GM21786 (cell line): Measurements from ENCODE around the gene YIPF3.

ENCODE experiments used
- ATAC-seq: cut with Tn5 transposase; IDR thresholded peaks from one replicate; pipeline ENCODE4 v1.9.1; 2021; ENCODE audit not compliant: unreplicated experiment

YIPF3 gene

DNA sequence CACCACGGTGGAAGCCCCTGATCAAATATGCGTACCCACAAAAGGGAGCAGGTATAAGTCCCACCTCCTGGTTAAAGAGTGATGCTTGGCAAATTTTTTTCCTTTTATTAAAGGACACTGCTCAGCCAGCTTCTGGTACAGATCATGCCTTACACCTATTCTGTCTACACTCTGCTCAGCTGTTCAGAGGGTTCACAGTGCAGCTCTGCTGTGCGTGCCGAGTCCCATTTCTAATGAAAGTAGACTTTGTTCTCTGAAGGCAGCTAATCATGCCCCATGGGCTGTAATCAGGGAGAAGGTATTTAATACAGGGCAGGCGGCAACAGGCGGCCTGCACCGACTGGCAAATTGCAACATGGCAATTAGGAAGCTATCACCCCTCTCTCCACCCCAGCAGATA is 22.9 kb downstream of the YIPF3 start:
- no peak for ATAC-seq

DNA sequence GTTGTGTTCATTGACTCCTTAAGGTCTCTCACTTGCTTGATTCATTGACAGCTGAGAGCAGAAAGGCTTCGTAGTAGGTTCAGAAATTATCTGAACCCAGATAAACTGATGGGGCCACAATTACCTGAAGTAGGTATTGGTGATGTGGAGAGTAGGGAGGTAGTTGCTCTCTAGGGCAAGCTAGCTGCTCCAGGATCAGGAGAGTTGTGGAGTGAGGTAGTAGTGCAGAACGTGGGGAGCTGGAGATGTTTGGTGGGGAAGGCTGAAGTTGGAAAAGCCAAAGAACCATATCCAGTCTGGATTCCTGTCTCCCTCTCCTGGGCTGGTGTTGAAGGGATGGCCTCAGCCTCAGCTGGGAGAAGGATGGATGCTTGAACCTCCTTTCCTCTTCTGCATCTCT is 23.5 kb downstream of the YIPF3 start:
- ATAC-seq, result no peak

DNA sequence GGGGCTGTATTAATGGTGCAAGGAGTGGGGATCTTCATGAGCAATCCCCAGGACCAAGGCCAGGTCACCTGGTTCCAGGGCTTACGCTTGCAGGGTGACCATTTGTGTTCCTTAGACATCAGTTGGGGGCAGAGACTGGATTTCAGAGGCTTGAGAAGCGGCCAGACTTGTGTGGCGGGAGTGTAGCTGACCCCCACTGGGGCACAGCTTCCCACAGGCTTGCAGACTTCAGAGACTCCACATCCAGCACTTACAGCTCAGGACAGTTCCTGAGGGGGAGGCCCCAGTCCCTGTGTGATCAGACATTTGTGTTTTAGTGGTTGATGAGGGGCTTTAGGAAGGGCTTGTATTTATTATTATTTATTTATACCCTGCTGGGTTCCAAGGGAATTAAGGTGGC is 24.1 kb downstream of the YIPF3 start:
- no peak for ATAC-seq

DNA sequence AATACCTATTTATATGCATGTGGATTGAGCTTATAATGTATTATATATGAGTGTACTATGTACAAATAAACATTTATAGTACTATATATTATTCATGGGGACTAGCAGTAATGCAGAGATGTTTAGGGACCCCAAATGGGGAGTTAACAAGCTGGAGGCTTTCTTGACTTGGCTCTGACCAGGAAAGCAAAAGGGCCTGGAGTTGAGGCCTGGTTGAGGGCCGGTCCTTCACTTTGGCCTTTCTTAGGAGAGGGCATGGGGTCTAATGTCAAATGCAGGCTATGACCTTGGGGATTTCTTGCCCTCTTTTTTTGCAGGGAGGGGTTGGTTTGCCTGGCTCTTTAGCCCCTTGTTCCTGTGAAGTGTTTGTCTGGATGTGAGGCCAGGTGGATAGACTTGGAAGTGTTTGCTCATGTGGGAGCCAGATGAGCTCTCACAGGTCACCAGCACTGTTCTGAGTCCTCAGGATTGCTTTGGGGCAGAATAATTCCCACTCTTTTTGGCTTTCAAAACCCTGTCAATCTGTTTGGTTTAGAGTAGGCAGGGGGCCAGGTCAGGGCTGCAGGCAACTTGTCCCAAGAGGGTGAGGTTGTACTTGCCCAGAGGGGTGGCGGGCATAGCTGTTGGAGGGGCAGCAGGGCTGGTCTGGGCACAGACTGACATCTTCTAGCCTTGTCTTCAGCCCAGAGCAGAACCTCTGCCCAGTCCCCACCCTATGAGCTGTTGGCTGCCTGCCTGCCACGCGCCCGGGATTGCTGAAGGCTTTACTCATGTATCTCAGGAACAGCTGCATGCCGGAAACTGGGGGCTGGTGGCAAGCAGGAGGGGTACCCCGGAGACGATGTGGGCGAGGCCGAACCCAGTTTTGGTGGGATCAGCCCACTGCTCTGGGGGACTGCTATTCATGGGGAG is 24.7 kb downstream of the YIPF3 start:
- no peak for ATAC-seq

DNA sequence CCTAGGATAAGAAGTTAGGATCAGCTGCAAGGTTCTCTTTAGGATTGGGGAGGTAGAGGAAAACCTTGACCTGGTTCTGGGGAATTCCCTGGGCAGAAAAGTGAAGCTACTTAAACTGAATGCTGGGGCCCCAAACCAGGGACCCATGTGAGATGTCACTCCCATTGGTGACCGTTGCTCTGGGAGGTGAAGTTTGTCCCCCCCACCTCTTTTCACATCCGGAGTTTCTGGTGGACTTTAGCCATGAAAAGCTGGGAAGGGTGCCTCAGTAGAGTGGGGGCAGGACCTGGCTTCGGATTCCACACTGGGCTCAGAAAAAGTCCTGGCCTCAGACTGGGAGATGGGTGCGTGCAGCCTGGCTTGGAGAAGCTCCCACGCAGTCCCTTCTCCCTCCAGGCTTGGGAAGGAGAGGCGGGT is 26.2 kb downstream of the YIPF3 start:
- ATAC-seq, result no peak

DNA sequence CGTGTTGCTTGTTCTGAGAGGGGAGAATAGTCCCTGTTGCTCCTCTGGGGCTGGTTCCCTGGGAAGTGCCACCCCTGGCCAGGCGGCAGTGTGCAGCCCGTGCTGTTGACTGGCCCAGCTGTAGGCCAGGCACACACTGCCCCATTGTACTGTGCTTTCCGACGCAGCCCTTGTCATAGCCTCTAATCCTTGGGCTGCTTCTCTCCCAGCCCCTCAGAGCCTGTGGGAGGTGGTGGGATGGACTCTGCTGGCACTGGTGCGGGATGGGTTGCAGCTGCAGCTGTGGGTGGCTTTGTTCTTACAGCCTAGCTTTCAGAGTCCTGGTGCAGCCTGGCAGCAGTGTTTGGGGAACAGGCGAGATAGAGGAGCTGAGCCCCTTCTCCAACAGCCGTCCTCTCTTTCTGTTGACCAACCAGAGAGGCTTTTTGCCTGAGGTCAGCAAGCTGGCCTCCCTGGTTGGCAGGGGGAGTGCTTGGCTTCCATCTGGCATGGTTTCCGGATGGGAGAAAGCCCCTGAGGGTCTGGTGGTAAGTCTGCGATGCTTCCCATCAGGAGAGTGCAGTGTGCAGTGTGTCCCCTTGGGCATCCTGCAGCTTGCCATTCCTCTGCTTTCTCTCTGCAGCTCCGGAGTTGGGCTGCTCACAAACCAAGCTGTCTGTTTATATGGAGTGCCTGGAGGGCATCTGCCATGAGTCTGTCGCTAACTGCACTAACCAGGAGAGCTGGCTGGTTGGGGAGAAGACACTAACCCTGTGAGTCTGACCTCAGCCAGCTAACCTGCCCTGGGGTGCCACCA is 27.3 kb downstream of the YIPF3 start:
- no peak for ATAC-seq

DNA sequence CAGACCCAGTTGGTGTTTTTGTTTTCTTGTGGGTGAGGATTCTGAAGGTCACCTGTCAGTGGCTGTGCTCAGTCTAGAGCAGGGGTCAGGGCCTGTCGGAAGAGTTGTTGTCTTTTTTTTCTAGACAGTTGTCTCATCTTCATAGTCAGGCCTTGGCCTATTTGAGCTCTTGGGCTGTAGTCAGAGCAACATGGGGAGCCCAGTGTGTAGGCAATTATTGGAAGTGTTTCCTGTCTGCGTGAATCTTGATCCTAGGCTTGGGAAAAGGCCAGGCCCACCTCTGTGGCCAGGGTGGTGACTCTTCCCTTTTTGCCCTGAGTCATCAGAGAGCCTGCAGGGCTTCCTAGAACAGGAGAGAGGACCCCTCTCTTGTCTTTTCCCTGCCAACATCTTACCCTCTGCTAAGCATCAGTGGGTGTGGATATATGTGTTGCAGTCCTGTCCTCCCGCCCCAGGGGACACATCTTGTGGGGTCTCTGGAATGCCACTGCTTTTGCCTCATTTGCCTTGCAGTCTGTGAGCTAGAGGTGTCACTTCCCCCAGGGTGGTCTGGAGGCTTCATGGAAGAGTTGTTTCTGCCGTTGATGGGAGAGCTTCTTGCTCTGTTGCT is 28.0 kb downstream of the YIPF3 start:
- ATAC-seq, result no peak

DNA sequence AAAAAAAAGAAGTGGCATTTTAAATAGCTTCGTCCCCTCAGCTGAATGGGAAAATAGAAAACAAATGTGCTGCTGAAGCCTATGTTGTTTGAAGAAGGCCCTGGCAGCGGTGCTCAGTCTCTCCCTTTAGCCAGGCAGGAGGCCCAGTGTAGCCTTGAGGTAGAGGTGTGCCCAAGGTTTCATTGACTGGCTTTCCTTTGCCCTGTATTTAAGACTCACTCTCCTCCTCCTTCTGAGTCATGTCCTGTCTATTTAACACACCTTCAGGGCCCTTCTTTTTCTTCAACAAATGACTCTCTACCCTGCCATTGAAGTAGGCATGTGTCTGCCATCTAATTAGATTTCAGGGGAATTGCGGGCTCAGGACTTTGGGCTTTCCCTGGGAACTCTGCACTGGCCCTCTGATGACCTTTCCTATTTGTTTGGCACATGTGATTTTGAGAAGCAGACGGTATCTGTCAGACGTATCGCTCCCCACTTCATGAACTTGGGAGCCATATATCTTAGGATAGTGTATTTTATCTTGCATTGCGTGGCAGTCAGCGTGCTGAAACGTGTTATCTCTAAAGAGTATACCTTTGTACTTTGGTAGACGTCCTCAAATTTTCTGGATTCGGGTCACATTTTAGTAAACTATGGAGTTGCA is 35.0 kb downstream of the YIPF3 start:
- no peak for ATAC-seq

DNA sequence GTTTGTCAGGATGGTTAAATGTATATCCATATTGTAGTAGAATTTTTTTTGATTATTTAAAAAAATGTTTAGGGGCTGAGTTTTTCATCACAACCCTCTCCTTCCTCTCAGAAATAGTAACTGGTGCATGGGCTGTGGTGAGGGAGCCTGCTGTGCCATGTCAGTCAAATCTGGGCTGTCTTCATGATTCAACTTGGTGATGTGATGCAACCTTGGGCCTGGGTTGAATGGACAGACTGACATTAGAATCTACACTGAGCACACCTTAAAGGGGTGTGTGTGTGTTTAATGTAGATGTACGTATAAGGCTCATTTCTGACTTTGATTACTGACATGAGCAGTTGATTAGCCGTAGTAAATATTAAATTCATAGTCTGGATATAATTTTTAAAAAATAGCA is 35.7 kb downstream of the YIPF3 start:
- no peak for ATAC-seq

DNA sequence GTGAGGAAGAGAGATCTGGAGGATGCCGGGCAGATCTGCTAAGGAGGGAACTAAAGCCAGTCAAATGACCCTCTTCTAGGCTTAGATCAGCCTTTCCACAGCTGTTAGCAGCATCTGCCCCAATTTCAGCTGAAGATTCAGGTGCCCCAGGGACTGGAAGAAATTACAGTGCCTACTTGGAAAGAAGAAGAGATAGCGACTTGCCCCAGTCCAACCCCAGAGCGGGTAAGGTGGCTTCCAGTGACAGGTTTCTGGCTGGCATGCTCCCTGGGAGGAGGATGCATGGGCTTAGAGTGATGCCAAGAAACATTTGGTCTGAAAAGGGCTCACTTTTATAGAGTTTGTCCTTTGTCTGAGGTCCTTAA is 38.7 kb downstream of the YIPF3 start:
- no peak for ATAC-seq

DNA sequence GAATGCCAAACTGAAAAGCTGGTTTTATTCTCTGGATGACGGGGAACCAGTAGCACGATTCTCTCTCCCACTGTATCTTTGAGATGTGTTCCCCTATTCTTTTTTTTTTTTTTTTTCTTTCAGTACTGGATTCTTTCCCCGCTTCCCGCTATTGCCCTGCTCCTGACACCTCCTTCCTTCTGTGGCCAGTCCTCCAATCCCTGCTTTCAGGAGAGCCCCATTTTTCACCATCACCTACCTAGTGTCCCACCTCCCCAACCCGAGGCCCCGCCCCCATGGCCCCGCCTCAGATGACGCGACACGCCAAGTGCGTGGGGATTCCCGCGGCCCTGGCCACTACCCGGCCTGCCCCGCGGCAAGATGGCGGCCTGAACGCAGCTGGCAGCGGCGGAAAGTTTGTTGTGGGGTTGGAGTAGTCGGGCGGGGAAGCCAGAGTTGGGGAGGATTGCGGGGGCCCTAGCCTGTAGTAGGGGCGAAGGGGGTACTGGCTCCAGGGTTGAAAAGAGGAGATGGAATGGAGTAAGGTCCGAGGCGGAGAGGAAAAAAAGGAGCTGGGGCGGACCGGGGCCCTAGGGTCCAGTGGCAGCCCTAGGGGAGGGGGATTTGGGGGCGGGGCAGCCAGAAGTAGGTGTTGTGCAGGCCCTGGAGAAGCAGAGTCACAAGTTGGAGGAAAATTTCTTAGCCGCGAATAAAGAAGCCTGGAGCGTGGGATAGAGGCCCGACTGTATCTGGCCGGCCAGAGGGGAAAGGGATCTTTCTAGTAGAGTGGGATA is 39.3 kb downstream of the YIPF3 start, which contains the start of gene TJAP1:
TSS of gene TJAP1 (plus strand) at position 336 of the 773 bp plus-strand sequence. CDS start 21,432 bp downstream, outside the sequence.
- peak; percentile 97 for ATAC-seq

DNA sequence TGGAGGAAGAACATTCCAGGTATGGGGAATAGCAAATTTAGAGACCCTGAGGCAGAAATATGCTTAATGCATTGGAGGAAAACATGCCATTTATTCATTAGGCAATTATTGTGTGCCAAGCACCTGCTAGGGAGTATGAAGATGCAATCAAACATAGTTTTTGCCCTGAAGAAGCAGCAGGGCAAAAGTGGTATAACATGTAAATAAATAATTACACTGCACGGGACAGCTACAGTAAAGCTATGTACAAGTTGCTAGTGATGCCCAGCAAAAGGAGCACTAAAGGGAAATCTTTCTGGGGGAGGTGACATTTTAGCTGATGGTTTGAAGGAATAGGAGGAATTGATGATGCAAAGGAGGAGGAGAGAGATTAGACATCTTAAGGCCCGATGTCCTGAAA is 40.0 kb downstream of the YIPF3 start:
- no peak for ATAC-seq

DNA sequence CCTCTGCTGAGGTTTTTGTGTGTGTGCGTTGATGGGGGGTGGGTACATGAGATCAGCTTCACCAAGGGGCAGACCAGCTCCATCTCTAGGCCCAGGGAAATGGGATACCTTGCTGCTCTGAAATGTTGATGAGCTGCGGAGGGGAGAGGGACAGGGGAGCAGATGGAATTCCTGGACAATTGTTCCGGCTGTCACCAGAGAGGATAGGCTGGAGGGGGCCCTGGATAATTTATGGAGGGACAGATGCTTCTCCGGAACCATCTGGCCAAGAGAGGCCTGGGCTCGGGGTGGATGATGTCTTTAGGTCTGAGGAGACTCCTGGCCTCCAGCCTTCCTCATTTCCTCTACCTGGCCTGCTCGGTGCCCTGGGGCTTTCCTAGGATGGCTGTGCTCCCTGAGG is 41.2 kb downstream of the YIPF3 start:
- no peak for ATAC-seq

DNA sequence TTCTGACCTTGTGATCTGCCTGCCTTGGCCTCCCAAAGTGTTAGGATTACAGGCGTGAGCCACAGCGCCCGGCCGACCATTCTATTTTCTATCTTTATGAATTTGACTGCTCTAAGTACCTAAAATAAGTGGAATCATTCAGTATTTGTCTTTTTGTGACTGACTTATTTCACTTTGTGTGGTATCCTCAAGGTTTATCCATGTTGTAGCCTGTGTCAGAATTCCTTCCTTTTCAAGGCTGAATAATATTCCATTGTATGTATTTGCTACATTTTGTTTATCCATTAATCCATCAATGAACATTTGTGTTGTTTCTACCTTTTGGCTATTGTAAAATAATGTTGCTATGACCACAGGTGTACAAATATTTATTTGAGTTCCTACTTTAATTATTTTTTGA is 44.2 kb downstream of the YIPF3 start:
- ATAC-seq, result no peak

DNA sequence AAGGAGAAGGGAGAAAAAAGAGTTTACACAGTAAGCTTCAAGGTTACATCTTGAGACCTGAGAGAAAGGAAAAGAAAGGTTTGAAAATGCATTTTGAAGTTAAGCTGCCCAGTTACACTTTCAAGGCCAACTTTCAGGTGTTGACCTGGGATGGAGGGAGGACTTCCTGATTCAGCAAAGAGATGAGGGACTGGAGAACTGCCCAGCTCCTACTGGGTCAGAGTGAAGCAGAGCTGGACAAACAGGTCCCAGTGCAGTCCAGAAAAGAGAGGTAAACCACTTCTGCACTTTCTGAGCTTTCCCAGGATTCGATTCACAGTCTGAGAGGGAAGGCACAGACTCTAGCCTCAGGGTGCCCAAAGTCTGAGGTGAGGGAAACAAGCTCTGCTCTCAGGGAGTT is 45.3 kb downstream of the YIPF3 start:
- ATAC-seq, result no peak

DNA sequence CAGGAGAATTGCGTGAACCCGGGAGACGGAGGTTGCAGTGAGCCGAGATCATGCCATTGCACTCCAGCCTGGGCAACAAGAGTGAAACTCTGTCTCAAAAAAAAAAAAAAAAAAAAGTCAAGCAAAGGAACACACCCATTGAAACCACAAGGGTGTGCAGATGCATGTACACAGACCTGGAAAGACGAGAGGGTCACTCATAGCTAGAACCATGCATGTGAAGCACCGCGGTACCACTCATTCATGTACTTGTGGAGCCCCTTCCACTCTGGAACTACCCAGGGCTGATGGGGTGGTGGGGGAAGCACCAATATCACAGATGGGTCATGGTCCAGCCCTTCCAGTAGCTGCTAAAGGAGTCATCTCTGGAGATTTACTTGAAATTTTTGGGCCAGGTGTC is 46.8 kb downstream of the YIPF3 start:
- ATAC-seq, result no peak

DNA sequence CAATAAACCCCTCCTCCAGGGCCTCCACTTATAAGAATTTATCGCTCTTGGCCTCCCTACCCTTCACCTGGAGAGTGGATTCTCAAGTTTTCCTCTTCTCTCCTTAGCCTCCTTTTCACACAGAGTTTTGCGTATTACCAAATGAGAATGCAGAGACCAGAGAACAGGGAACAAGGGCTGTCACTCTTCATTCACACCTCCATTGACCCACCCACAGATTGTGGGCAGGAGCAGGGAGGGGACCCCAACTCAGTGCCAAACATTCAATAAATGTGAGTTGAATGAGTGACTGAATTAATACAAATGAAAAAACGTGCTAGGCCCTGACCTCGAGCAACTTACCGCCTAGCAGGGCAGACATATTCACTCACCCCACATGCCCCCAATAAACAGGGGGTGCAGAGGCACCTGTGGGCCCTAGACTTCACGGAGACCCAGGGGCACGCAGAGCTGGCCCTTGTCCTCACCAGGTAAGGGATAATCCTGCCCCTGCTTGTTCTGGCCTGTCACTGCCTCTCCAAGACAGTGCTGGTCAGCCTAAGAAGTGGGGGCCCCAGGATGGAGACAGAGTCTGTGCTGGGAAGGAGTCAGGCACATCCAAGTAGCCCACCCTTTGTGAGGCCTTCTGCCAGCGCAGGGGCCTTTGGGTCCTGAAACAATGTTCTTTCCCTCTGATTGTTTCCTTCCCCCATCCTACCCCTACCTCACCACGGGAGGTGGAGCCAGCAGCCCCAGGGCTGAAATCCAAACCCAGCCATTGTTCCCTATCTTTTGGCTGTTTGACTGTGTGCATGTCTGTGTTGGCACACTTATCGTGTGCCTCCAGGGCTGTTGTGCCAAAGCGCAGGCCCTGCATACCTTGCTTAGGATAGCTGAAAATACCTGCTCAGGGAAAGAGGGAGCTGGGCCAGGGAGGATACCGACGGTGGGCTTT is 47.7 kb downstream of the YIPF3 start:
- ATAC-seq, result no peak

DNA sequence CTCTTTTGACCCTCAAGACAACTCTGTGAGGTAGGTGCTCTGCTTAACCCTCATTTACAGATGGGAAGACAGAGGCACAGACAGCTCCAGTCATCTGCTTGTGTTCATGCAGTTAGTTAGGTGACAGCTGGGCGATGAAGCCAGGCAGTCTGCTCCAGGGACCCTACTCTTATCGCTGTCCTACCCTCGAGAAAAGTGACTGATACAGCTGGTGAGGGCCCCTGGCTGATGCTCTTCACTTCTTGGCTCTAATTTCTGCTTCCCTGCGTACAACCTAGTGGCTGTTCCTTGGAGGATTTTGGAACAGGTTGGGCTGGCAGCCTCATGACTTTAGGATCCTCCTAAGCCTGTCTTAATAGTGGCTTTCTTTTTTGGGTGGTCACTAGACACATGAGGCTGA is 48.5 kb downstream of the YIPF3 start:
- no peak for ATAC-seq

DNA sequence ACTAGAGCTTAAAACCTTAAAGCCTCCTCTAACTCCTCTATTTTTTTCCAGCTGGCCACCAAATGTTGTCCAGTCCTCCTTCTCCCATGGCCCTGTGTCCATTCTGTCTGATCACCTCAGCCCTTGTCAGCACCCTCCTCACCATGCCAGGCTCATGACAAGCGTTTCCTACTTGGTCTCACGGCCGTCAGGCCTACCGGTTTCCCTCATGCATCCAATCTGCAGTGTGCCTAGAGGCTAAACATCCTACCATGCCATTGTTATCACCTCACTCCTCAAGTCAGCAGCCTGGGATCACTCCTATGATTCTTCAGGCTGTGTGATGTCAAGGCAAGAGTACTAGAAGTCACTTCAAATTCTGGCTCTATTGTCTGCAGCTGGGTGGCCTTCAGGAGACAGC is 49.0 kb downstream of the YIPF3 start:
- no peak for ATAC-seq
